CD4-positive, alpha-beta T cell treated with Interleukin-6 for 4 hours (primary cell): ENCODE data around the gene GCSAML.
"Not testable (repeated sequence)": the region's sequence is repeated elsewhere in the genome, so short reads cannot be mapped to it uniquely, and the experiment has no call there.

Experiments
- DNase-seq: peaks from one replicate; pipeline ENCODE4 v3.0.0-alpha.2; 2020; ENCODE audit warnings: mixed read lengths

GCSAML gene

DNA sequence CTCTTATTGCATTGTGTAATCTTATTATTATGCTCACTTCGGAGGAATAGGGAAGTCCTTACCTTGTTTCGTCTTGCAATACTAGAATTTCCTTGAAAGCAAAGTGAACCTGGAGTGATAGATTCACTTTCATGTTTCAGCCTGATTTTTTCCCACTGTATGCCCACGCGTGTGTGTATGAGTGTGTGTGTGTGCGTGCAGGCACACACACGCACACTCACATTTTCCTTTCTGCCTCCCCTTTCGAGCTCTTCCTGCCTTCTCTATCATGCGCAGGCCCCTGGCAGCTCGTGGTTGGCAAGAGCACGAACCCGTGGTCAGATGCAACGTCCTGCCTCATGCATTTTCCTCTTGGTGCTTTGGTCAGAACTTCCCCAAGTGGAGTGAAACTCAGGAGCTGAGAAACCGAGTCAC lies at the start of gene GCSAML:
TSS of gene GCSAML (plus strand) at position 366 of the 414 bp plus-strand sequence. CDS start 58 bp downstream, outside the sequence.
- no peak for DNase-seq

DNA sequence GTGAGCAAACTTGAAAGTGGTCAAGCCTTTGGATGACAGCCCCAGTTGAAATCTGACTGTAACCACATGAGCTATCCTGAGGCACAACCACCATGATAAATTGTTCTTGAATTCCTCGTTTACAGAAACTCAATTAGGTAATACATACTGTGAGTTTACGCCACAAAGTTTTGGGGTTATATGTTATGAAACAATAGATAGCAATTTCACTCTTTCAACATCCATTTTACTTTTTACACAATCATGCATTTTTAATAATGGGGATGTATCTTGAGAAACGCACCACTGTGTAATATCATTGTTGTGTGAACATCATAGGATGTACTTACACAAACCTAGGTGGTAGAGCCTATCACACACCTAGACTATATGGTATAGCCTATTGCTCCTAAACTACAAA lies 48.1 kb upstream of the GCSAML start:
- no peak for DNase-seq

DNA sequence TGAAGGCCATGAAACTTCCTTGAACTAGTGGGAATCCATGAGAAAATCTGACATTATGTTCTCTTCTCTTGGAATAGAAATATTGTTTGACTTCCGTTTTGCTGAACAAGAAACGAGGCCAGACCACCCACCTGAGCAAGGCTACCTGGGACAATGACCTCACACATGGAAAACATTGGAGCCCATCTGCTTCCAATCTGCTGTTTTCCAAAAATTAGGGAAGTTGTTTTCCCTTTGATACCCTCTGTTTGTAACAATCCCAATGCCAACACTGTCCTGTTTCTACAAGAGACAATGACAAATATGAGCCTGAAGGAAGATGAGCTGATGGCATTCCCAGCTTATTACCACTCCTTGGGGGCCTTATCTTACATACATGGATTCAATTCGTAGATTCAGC lies 42.1 kb upstream of the GCSAML start:
- DNase-seq: no peak

DNA sequence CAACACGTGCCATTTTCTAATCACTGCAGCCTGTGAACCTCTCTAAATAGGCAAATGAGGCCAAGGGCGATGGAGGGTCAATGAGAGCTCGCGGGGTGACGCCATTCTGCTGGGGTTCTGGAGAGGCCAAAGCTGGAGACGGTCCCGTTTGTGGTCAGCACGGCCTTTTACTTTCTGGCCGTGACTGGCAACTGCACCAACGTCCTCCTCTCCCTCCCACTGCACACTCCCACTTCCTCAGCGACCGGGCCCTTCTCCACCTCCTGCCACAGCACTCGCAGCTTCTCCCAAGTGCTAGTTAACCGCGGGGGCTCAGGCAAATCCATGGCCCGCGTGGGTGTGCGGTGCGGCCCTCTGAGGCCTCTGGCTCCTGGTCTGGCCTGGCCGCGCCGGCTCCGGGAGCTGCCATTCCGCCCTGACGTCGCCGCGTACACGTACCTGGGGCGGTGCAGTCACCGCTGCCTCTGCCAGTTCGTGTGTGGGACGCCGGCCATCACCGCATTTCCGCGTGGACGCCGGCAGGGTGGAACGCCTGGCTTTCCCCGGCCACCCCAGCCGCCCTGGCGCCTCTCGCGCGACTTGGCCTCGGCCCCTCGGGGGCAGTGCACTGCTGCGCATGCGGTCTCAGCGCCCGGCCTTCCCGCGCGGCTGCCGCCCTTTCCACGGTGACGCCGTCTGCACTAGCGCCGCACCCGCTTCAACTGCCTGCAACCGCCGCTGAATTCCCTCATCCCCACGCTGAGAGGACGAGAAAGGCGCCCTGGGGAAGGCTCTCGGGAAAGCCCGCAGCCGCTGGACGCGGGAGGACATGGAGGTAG lies 30.9 kb upstream of the GCSAML start:
- no peak for DNase-seq

DNA sequence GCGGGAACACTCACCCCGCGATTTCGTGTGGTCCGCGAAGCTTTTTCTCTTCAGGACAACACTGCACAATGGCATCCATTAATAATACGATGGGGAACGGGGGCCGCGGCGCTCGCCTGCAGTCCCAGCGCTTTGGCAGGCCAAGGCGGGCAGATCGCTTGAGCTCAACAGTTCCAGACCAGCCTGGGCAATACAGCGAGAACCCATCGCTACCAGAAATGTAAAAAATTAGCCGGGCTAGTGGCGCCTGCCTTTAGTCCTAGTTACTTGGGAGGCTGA lies 30.4 kb upstream of the GCSAML start:
- no peak for DNase-seq

DNA sequence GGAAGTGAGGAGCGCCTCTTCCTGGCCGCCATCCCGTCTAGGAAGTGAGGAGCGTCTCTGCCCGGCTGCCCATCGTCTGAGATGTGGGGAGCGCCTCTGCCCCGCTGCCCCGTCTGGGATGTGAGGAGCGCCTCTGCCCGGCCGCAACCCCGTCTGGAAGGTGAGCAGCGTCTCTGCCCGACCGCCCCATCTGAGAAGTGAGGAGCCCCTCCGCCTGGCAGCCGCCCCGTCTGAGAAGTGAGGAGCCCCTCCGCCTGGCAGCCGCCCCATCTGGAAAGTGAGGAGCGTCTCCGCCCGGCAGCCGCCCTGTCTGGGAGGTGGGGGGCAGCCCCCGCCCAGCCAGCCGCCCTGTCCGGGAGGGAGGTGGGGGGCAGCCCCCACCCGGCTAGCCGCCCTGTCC lies 27.0 kb upstream of the GCSAML start:
- not testable (repeated sequence) for DNase-seq

DNA sequence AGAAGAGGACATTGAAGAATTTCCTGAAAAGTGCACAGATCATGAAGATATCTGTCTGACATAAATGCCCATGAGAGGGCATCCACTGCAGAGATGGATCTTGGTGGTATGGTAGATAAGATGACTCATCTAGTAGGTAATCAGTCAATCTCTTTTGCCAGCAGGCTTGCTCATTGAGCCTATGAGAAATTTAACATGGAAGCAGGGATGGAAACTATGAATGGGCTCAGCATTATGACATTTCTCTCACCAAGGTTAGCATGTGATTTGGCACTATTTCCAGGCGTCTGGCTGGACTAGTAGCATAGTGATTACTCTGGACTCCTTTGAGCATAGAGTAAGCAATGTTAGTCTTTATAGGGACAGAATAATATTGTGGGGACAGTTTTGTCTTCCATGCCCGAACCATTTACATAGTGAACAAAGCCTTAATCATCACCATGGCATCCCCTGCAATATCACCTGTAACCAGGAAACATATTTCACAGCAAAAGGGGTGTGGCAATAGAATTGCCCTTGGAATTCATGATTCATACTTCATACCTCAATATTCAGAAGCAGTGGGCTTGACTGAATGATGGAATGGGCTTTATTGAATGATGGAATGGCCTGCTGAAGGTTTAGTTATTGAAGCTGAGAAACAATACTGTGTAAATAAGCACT lies 20.0 kb upstream of the GCSAML start:
- DNase-seq: no peak

DNA sequence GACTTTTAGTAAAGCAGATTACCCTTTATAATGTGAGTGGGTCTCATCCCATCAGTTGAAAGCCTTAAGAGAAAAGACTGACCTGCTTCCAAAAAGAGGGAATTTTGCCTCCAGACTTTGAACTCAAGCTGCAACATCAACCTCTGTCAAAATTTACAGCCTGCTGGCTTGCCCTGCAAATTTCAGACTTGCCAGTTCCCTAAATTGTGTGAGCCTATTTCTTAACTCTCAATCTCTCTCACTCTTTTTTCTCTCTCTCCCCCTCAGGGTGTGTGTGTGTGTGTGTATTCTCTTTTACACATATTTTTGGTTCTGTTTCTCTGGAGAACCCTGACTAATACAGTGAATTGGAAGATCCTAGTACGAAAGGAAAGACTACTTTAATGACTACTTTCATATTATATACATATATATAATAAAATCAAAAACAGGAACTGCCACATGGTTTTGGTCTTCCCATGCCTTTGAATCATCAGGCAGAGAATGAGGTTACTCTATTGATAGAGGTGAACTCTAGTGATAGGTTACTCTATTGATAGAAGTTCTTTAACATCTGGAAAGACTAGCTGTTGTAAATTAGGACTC lies 19.1 kb upstream of the GCSAML start:
- no peak for DNase-seq

DNA sequence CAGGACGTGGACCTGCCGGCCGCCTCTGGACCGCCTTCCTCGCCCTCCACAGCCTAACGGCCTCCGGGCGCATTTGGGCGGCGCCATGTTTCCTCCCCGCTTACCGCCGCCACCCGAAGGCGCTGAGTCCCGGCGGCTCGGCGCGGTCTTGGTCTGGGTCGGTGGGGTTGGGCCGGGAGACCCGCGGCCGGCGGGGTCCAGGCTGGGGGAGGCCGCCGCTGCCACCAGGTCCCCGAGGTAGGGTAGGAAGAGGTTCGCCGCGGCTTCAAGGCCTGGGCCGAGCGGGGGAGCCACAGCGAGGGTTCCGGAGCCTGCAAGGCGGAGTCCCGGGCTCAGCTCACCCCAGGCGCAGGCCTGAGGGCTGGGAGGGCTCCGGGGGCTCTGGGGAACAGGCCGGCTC lies 18.1 kb upstream of the GCSAML start:
- no peak for DNase-seq

DNA sequence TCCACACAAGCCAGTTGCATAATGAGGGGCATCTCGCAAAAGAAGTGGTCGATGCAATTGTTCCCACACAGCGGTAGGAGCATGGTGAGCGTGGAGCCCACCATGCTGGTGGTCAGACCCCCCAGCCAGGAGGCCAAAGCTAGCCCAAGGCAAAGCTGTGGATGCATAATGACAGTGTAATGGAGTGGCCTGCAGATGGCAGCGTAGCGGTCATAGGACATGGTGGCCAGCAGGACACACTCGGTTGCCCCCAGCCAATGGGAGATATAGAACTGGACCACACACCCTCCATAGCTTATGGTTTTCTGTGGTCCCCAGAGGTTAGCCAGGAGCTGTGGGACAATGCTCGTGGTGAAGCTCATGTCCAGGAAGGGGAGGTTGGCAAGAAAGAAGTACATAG lies 17.0 kb upstream of the GCSAML start:
- no peak for DNase-seq

DNA sequence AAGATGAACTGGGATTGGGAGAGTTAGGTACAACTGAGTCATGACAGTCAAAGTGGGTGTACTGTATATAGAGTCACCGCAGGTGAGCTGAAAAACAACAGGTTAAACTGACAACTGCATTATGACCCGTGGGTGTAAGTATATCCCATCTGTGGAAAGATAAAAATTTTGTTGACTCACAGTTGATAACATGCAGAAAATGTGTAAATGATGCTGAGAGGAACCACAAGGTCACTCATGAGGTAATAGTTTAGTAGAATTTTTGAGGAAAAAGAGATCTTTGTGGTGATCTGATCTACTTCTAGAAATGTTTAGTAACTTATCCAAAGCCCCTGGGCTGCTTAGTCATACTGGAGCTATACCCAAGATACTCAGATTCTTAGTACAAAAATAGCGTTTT lies 13.5 kb upstream of the GCSAML start:
- DNase-seq: no peak

DNA sequence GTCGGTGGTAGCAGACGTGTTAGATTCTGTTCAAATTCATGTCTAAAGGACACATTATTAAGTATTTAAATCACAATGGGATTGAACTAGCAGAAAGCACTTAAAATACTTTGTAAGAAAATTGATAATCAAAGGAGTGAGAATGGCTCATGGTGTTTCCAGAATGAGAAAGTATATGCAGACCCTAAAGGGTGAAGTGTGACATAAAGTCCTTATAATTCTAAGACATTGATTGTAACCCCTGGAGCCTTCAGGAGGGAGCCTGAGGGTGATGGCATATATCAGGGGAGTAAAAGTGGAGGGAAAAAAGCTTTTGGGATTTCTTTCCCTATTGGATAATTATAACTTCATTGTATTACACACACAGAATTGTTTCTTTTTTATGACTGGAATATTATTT lies 12.6 kb upstream of the GCSAML start, which contains the start of gene OR2C3:
TSS of gene OR2C3 (minus strand) at position 101 of the 400 bp plus-strand sequence. CDS start 3,929 bp downstream, outside the sequence.
- no peak for DNase-seq

DNA sequence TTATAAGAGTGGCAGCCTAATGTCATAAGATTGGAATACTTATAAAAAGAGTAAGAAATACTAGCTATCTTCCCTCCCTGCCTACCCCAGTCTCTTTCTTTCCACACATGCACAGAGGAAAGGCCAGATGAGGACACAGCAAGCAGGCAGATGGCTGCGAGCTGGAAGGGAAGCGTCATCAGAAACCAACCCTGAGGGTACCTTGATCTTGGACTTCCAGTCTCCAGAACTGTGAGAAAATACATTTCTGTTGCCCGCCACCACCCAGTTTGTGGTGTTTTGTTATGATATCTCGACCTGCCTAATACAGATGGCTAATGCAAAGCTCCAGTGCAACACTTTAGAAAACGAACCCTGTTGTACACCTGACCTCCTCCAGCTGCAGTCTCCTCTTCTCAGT lies 10.4 kb upstream of the GCSAML start:
- no peak for DNase-seq

DNA sequence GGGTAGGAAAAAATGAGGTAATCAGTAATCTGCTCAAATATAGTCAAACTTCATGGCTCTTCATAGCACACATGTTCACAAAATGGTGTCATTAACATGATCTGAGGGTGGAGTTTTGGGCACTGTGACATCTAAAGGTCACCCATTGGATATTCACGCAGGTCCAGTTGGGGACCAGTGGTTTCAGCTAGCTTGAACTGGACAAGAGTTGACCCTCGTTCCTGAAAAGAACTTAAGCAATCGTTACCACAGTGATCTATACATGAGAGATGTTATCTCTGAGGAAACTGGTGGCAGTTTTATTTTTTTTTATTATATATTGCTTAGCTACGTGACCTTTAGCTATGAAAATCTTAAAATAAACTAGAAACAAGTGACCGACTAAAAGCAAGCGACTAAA lies 9.7 kb upstream of the GCSAML start:
- no peak for DNase-seq

DNA sequence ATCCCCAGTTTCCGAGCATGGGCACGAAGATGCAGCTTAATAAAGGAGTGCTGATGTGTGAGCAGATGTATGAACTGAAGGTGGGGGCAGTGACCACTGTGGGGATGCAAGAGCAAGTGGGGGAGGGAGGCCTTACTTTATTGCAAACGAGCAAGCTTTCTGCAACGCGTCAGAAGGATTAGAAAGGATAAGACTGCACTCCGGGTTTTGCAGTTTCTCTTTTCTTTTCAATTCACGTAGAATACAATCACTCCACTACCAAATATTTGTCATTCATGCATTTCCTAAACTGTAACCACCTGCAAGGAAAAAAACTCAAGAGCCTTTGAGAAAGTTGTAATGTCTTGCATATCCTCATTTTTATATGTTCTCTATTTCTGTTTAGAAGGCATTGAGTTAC lies 8.4 kb upstream of the GCSAML start:
- no peak for DNase-seq

DNA sequence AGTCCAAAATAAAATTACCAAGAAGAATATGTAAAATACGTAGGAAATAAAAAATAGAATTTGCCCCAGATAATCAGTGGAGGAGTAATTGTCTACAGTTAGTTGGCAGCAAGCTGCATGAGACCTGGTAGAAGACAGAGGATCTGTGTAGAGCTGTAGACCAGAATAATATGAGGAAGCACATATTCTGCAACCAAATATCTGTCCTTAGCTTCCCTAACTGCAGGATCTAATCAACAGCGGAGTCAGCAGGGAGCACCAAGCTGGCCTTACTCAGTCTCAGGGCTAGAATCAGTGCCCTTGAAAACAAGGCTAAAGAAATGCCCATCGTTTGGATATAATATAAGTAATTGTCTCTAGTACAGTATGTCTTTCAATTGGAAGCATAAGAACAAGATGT lies 6.1 kb upstream of the GCSAML start:
- DNase-seq: no peak

DNA sequence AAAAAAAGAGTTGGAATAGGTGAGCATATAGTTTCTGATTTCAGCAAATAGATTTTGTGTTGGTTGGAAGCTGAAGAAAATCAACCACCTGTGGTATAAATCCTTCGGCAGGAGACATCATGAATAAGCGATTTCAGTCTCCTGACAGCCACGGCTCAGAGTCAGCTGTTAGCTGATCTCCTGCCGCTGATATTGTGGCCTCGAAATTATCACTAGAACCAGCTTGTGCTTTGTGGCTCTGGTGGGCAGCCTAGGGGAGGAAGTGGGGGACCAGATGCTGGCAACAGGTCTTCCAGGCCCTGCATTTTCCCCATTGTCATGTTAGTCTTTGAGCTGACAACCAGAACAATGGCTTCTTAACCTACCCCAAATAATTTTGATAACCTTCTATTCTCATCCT lies 842 bp upstream of the GCSAML start:
- no peak for DNase-seq

DNA sequence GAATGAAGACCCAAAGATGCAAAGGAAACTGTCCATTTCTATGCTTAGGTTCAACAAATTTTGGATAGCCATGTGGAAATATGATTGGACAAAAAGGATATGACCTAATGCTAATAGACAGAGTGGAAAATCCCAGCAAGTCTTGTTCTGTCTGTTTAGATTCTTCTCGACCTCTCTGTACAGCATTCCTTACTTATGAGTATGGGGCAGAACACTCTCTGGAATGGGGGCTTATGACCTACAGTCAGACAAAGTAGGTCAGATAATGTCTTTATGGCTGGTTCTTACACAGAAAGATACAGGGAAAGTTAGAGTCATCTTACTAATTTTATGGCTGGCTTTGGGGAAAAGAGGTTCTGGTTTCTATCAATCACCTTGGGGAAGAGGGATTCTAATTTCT lies 2.8 kb downstream of the GCSAML start:
- no peak for DNase-seq

DNA sequence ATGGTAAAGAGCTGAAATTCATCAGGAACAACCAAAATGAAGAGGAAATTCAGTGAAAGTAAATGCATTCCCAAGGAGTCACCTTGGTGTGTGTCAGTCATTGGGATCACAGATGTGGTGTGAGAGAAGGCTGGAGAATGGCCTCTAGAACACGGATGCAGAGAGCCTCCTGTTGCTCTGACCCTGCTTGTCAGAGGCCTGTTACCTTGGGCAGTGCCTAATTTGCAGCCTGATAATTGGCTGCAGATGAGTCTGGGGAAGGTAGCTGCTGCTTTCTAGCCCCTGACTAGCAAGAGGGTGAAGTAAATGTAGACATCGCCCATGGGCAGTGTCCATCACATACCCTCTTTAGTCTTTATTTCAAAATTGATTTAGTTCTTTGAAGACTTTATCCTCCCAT lies 3.3 kb downstream of the GCSAML start:
- DNase-seq: no peak

DNA sequence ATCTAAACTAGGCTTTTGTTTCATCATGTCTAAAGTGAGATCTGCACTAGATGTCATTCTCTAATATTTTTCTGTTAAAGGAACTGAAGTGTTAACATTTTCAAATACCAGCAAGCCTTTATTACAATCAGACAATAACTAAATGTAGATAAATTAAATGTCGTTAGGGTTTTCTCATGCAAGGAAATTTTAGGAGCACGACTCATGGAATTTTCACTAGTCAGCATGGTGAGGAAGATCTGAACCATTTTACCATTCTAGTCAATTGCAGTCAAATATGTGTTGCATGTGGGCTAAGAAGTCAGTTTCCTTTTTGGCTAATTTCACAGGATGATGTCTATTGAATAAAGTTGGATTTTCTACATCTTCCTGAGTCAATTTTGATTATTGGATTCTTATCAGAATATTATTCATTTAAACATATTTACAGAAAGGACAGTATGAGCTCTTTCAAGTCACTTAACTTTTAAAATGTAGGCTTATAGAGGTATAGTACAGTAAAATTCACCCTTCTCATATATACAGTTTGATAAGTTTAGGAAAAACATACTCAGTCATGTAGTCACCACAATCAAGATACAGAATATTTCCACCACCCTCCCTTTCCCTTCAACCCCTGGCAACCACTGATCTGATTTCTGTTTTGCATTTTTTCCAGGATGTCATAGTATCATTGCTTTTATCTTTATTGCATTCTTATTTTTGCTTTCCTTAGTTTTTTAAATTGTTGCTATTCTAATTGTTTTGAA lies 9.2 kb downstream of the GCSAML start:
- DNase-seq: no peak

DNA sequence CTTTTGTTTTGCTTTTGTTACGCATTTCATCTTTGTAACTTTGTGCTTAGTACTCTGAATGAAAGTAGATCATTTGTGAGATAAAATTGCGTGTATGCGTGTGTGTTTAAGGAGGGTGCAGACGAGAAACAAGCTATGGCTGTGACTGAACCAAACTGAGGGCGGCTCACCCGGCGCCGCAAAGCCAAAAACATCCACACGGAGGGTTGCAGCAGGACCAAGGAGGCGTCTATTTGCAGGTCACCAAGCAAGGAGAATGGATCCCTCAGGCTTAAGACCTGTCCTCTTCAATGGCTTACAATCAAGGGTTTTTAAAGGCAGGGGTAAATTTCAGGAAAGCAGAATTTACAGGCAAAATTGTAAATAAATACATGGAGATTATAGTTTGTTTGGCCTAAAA lies 12.8 kb downstream of the GCSAML start:
- DNase-seq: no peak

DNA sequence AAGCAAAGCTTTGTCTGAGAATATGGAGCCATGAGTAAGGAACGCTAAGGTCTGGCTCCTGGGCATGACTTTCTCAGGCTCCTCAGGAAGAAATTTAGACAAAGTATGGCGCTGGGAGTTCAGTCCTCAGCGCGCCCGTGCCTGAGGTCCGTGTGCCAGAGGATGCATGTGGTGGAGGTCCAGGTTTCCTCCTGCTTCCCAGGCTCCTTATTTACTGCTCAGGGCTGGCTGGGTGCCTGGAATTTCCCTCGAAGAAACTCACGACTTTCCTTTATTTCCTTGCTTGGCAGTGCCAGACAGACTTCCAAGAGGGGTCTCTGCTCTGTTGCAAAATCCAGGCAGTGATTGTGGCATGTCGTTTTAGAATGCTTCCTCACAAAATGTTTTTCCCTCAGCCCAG lies 13.3 kb downstream of the GCSAML start:
- DNase-seq: no peak

DNA sequence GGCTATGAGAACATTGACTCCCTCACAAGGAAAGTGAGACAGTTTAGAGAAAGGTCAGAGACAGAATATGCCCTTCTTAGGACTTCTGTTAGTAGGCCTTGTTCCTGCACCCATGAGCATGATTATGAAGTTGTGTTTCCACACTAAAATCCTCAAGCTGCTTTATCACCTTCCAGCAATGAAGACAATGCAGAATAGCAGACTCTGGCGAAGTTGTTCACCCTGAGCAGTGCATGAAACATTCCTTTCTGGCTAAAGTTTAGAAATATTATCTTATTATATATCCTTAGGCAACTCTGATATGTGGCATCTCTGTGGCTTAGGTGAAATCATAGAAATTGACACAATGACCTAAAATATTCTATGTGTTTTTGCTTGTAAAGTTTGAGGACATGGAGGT lies 25.3 kb downstream of the GCSAML start:
- no peak for DNase-seq

DNA sequence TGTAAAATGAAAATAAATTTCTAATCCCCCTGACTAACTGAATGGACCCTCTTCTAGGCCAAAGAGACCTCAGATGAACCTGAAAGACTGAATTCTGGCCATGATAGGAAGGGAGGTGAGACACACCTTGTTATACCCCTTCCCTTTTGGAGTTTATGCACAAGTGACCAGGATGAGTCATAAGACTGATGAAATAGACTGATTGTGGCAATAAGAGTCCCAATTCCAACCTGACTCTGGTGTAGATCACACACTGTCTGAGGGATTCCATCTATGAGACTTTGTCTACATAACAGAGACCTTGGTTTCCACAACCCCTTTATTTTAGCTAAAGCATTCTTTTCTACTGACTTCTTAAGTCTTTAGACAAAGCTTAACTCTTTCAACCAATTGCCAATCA lies 25.7 kb downstream of the GCSAML start:
- DNase-seq: no peak
